GM12874 (cell line): ENCODE measurements around the gene DAAM1.

Experiments
- TF ChIP-seq, protein P1 (sequence below): IDR thresholded peaks from 2 replicates; pipeline ENCODE4 v1.5.1; 2011; ENCODE audit warnings: low read depth, mild to moderate bottlenecking, control low read depth, low read length, moderate library complexity; ENCODE audit not compliant: insufficient read depth

DAAM1 gene

DNA sequence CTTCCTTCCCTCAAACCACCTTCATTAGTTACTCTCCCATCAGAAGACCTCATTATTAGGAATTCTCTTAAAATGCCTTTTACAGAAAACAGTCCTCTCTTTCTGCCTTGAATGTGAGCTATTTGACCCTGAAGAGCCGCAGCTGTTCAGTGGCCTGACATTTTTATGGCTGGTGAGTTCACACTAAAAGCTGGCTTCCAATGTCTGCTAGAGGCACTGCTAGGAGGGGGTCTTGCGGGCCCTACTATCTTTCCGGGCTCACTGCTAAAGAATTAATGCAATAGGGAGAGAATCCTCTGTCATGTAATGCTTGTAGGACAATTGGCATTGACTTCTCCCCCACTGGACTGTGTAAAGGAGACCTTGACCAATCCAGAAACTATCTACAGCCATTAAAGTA lies 189.0 kb downstream of the DAAM1 start:
- TF ChIP-seq, protein P1, sequence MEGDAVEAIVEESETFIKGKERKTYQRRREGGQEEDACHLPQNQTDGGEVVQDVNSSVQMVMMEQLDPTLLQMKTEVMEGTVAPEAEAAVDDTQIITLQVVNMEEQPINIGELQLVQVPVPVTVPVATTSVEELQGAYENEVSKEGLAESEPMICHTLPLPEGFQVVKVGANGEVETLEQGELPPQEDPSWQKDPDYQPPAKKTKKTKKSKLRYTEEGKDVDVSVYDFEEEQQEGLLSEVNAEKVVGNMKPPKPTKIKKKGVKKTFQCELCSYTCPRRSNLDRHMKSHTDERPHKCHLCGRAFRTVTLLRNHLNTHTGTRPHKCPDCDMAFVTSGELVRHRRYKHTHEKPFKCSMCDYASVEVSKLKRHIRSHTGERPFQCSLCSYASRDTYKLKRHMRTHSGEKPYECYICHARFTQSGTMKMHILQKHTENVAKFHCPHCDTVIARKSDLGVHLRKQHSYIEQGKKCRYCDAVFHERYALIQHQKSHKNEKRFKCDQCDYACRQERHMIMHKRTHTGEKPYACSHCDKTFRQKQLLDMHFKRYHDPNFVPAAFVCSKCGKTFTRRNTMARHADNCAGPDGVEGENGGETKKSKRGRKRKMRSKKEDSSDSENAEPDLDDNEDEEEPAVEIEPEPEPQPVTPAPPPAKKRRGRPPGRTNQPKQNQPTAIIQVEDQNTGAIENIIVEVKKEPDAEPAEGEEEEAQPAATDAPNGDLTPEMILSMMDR = no peak

DNA sequence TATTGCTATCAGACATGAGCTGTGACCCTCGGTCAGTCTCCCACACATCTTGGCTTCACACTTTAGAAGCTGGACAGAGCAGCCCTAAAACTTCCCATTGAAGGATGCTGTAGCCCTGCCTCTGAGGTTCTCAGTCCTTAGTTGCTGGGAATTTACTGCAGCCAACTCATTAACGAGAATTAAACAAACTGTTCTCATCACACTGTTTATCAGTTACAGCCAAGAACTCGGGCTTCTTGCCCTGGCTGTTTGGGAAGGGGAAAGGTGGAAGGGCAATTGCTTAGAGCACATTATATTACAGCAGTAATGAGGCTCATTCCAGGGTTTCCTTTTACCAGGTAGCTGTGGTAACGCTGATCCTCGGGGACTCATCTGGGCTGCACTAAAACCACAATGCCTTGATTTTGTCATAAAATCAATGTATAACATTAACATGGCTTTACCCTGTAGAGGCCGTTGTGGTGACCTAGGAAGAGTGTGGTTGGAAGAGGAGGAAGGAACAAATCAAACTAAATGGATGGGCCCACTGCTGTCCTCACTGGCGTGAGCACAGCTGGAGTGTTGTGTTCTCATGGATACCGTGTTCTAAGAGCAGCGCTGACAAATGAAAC lies 189.6 kb downstream of the DAAM1 start:
- TF ChIP-seq, protein P1 = no peak

DNA sequence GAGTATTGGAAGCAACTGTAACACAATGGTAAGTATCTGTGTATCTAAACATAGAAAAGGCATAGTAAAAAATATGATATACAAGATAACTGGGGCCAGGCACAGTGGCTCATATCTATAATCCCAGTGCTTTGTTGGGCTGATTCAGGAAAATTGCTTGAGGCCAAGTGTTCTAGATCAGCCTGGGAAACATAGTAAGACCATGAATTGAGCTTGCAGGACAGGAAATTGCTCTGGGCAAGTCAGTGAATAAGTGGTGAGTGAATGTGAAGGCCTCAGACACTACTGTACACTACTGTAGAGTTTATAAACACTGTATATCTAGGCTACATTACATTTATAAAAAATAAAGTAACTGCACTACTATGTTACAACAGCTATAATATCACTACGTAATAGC lies 201.5 kb downstream of the DAAM1 start:
- TF ChIP-seq, protein P1 = no peak

DNA sequence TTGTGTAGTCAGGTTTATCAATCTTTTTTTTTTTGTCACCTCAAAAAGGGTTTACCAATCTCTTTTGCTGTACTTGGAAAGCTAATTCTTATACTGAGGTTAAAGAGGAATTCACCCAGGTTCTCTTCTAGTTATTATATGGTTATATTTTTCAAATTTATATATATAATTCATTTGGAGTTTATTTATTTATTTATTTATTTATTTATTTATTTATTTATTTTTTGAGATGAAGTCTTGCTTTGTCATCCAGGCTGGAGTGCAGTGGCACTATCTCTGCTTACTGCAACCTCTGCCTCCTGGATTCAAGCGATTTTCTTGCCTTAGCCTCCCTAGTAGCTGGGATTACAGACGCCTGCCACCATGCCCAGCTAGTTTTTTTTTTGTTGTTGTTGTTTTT lies 202.9 kb downstream of the DAAM1 start:
- TF ChIP-seq, protein P1 = no peak

DNA sequence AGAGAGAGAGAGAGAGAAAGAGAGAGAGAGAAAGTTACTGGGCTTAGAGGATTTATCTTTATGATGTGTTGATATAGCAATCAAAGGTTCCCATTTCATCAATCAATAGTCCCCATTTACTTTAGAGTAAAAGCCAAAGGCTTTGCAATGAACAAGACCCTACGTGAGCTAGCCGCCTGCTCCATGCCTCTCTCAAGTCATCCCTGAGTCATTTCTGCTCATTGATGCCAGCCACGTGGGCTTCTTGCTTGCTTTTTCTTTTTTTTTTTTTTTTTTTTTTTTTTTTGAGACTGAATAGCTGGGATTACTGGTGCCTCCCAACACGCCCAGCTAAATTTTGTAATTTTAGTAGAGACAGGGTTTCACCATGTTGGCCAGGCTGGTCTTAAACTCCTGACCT lies 205.8 kb downstream of the DAAM1 start:
- TF ChIP-seq, protein P1 = no peak

DNA sequence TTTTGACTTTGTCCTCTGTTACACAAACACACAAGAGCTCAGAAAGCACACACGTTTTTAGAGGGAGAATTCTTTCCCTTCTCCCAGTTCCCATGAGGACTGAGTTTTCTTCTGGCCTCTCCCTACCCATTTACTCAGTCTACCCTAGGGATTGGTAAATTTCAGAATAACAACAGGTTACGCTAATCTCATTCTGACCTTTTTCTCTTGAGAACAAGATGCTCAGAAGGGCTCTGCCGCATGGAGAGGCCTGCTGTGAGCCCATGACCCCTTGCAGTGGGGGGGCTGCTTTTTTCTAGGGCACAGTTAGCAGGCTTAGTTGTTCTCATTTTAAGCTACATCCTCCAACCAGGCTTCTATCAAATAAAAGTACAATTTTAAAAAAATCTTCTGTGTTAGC lies 207.2 kb downstream of the DAAM1 start:
- TF ChIP-seq, protein P1 = no peak

DNA sequence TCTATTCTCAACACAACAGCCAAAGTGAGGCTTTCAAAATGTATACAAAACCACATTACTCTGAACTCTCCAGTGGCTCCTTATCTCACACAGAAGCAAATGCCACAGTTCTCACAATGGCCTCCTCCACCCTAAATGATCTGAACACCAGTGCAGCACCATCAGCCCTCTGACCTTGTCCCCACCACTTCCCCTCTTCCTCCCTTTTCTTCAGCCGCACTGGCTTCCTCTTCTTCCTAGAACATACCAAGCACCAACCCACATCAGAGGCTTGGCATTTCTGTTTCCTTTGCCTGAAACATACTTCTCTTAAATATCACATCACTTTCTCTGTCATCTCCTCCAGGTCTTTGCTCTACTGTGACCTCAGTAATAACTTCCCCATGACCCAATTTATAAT lies 210.4 kb downstream of the DAAM1 start:
- TF ChIP-seq, protein P1 = no peak
